ENCODE data around the gene FHAD1.

FHAD1 gene

DNA sequence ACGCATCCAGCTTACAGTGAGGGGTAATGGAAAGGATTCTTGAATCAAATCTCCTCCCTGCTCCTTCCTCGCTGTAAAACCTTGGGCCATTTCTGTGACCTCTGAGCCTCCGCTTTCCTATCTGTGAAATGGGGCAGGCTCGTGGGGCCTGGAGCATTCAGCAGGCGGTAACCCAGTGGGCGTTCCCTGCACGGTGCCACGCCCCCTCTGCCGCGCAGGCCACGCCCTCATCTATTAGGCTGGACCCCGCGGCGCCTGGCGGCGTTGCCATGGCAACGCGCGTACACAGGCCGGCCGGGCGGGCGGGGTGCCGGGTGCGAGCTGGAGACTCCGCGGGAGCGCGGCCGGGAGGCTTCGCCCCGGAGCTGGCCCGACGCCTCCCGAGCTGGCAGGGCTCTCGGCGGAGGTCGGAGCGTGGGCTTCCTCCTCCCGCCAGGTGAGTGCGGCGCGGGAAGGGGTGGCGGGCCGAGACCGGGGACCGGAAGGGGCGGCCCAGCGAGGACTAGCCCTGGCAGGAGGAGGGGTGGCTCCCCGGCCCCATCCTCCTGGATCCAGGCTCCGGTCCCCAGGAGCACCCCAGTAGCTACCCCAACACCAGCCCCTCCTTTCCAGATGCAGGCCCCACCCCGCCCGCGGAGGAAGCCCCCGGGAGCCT is at the start of gene FHAD1:
TSS of gene FHAD1 (plus strand) at position 264 of the 655 bp plus-strand sequence. CDS start 4,562 bp downstream, outside the sequence.
- DNase-seq = no peak

DNA sequence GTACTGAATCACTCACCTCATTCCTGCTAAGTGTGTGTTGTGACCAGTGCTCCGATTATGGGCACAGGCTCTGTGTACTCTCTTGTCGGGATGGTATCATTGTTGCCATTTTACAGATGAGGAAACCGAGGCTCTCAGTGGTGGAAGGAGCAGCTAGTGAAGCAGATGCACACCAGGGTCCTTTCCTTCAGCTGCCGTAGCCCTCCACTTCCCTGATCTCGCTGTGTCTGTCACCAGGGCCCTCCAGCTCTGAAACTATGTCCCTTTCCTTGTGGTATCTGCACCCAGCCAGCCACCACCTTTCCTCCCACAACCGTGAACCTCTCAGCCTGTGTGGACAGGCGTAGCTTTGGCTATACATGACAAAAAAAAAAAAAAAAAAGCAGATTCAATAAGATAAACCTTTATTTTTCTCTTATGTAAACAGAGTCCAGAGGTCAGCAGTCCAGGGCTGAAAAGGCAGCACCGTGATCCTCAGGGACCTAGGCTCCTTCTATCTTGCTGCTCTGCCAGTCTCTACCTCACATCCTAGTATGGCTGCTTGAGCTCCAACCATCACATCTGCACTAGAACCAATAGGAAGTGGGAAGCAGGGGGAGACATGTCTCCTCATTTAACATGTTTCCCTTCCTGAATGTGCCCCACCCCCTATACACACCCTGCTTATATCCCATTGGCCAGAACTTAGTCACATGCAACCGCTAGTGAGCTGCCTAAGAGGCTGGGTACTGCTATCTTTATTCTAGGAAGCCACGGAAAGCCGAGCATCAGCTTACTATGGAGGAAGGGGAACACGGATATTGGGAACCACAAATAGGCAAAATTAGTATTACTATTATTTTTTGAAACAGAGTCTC is 49.2 kb upstream of the FHAD1 start:
- DNase-seq = no peak

DNA sequence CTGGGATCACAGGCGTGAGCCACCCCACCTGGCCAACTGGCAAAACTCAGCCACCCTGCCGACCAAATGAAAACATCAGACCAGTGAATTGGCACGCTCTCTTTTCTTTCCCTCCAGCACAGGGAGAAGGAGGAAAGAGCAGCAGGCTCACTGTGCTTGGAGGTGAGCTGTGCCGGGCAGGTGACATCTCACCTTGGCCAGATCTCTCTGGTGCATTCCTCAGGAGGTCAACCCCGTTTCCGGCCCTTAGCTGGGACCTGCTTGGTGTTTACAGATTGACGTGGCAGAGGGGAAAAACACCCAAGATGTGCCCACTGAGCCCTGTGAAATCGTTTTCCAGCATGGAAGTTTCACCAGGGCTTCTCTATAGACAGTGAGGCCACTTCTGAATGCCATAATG is 48.3 kb upstream of the FHAD1 start:
- no peak for DNase-seq

DNA sequence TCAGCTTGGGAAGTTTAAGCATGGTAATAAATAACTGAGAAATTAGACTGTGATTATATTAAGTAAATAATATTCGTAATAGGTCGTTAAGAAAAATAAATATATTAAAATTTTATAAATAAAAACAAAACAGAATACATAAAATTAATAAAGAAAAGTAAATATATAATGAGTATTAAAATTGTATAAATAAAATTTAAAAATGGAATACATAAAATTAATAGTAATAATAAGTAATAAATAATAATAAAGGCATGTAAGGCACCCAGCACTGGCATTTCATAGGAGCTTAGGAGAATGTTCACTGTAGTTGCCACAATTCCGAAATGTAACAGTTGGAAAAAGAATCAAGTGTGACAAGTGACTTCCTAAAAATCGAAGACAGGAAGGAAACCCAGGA is 45.8 kb upstream of the FHAD1 start:
- no peak for DNase-seq

GRCh38 chr1:15201849-15202551 is 45.0 kb upstream of the FHAD1 start:
- DNase-seq = no peak

DNA sequence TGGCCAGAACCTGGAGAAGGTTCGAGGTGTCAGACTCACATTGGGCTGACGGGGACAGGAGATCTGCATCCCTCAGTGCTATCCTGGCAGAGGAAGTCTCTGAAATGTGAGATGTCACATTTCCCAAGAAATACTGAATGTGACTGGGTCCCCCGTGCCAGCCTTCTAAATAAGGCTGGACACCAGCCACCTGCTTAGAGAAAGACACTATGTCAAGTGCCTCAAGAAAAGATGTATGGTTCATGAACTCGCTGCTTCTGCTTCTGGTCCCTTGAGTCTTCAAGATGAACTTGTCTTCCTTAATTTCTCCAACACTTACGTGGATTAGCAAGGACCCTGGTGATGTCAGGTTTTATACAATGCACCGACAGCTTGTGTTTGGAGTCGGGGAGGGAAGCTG is 42.1 kb upstream of the FHAD1 start:
- no peak for DNase-seq

DNA sequence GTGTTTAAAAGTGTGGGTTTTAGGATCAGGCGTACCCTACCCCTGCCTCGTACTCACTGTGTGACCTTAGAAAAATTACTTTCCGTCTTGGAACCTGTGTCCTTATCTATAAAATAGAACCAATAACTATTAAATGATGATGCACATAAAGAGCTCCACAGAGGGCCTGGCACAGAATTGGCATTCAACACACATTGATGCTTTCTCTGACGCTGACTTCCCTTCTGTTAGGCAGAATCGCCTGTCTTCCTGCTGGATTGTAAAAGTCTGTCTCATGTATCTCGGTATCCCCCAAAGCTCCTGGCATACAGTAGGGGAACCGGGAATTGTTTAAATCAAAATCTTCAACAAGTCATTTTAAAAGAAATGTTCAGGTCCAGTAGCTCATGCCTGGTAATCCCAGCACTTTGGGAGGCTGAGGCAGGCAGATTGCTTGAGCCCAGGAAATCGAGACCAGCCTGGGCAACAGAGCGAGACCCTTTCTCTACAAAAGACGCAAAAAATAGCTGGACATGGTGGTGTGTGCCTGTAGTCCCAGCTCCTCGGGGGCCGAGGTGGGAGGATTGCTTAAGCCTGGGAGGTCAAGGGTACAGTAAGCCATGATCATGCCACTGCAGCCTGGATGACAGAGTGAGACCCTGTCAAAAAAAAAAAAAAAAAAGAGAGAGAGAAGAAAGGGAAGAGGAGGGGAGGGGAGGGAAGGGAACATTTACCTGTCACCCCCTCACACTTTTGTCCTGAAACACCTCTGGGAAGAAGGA is 41.3 kb upstream of the FHAD1 start:
- DNase-seq = no peak

DNA sequence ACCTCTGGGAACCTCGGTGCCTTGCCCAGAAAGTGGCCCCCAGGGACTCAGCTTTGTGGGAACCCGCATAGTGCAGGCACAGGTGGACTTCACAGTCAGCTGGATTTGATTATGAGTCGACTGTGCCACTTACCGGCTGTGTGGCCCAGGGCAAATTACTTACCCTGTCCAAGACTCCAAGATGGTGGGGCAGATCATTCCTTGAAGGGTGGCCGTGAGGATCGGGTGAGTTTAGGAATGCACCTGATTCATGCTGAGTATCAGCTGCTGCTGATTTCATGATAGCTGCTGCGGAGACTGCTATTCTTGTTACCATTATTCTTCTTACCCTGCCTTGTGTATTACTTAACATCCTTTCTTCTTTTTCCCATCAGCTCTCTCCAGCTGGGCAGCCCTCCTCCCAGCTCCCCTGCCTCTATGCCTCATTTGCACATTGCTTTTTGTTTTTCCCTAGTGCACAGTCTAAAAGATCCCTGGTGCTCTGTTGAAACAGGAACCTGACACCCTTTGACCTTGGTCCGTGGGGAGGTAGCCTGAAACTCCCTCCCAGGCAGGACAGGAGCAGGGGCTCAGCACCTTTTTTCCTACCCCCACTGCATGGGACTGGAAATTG is 40.5 kb upstream of the FHAD1 start:
- no peak for DNase-seq

DNA sequence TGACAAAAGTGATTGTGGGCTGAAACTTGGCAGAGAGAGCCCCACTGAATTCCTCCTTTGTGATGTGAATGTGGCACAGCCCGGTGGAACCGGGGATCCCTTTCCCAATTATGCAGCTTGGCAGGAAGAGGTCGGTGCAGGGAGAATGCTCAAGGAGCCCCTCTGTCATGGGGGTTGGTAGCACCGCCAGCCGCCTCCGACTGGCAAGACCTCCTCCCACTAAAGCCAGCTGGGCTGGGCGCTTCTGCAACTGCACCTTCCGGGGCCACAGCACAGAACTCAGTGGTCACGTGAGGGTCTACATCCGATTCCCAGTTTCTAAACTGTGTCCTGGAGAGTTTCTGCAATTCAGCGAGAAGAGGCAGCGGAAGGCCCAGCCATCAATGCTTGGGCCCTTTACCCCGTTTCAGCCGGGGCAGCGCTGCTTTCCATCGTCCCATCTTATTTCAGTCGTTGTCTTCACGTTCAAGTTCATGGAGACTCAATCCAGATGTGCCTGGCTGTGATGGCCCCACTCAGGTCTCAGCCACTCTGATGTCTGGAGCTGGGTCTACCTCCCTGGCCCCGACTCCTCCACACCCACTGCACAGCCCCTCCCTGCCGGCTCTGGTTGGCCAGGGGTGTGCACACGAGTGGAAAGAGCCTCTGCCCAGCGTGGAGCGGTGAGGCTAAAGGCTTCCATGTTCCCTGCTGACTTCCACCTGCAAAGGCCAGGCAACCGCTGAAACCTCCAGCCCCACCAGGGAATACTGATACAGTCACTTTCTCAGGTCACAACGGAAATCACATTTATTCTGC is 39.8 kb upstream of the FHAD1 start:
- no peak for DNase-seq

DNA sequence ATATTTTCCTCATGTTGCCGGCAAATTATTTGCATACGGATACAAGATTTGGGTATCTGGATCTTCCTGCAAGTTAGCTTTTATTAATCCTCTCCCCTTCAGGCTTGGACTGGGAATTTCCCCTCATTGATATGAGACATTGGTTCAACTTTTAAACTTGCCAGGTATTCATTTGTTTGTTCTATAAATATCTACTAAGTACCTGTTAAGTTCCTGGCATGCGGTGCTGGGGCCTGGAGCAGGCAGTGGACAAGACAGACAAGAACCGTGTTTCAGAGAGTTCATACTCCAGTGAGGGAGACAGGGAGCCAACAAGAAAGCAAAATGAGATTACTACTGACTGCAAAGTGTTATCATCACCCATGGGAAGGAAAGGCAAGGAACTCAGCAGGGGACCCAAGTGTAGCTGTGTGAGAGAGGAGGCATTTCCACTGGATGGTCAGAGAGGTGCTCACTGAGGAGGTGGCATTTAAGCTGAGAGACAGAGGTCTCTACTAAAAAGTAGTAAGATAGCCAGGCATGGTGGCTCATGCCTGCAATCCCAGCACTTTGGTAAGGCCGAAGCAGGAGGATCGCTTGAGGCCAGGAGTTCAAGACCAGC is 39.1 kb upstream of the FHAD1 start:
- no peak for DNase-seq

- peak; percentile 69 for DNase-seq
Measured at GRCh38 chr1:15210651-15211375, 36.2 kb upstream of the FHAD1 start.

DNA sequence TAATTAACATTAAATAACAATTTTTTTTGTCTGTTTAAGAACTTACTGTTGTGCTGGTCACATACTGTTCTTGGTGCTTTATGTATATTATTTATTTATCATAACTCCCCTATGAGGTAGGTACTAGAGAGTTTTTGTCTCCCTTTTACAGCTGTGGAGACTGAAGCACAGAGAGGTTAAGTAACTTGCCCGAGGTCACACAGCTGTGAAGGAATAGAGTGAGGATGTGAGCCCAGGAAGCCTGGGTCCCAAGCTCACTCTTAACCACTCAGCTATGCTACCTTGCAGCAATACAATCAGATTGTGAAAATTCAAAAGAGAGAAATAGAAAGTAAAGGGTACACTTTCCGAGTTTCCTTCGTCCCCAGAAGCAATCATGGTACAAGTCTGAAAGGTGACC is 35.6 kb upstream of the FHAD1 start:
- no peak for DNase-seq

DNA sequence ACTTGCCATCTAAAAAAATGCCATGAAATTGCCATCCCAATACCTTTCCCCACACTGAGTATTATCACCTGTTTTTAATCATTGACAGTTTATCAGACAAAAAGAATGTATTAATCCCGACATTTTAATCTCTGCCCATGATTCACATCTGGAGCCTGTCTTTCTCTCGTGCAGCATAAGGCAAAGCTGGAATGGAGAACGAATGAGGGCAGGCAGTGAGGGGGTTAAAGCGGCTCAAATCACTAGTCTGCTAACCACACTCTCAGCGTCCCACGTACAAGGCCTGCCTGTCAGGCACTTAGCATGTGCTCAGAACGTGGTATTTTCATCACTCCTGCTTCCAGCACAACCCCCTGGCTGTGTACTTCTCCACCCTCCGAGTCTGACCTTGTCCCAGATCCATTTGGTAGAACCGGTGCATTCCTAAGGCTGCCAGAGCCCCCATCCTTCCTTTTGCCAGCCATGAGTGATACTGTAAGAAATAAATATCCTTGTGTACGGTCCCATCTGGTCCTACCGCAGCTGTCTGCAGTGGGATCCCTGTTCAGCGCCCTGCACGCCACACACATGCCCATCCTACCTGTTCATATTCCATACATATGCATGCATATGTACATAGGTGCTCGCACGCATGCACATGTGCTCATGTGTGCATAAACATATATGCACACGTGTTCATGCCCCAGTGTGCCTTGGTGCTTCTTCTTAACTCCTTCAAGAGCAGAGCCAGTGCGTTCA is 34.6 kb upstream of the FHAD1 start:
- no peak for DNase-seq

DNA sequence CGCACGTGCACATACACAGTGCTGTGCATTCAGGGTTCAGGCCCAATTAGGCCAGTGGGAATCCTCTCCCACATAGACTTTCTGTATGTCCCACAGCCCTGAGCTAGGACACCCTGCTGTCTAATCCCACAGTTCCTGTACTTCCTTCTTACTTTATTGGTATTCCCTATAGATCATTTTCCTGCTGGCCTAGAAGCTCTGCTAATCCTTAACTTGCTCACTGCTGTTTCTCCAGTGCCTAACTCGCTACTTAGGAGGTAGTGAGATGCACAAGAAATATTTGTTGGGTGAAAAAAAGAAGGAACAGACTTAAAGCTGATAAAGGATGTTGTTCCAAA is 34.1 kb upstream of the FHAD1 start:
- DNase-seq = no peak

- peak; percentile 93 for DNase-seq
Measured at GRCh38 chr1:15213341-15213821, 33.6 kb upstream of the FHAD1 start.

GRCh38 chr1:15214527-15214926 is 32.5 kb upstream of the FHAD1 start:
- no peak for DNase-seq

- no peak for DNase-seq
Measured at GRCh38 chr1:15215116-15215515, 31.9 kb upstream of the FHAD1 start.

GRCh38 chr1:15217654-15218053 is 29.4 kb upstream of the FHAD1 start:
- DNase-seq = no peak

Data from inflammatory macrophage treated with lipopolysaccharide for 4 hours (primary cell).